ENCODE measurements around the gene NT5DC1.
"Not testable (repeated sequence)": the region's sequence is repeated elsewhere in the genome, so short reads cannot be mapped to it uniquely, and the experiment has no call there.

NT5DC1 gene

DNA sequence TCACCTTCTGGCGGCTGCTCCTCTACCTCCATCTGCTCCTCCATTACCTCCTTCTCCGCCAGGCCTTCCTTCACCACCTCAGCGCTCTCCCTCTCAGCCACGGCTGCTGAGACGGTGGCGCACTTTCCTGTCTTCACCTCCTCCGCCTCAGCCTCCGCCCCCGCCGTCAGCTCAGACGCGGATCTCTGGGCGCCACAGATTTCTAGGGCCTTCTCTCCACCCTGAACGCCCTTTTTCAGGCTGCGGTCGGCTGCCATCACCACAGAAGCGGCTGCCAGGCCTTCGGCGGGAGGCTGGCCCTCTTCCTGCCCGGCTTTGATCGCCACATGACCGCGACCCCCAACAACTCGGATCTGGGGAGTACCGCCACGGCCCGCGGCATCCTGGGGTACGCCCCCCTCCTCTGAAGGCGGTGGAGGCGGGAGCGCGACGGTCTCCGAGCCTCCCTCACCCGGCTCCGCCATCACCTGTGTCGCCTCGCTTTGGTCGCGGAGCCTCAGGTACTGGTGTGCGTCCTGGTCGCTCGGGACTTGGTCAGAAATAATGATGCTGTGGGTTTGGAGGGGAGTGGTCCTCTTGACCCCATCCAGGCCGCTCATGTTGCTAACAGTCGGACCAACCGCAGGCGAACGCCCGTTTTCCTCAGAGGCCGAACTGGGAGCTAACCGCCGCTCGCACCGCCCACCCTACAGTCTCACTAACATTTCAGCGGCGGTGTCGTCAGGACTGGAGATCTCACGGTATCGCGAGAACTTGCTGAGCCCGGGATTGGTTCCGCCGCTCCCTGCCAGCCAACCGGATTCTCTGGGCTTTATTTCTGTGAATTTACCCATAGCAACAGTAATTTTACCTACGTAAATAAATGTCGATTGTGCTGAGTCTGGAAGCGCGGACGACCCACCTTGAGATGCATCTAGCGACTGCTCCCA lies 178.8 kb downstream of the NT5DC1 start, which contains the start of gene TSPYL1:
Gene TSPYL1 (minus strand): TSS at position 699 of the 929 bp plus-strand sequence. CDS start 100 bp downstream, at position 599.
- peak; percentile 97 for DNase-seq (ENCODE audit: low spot score)

DNA sequence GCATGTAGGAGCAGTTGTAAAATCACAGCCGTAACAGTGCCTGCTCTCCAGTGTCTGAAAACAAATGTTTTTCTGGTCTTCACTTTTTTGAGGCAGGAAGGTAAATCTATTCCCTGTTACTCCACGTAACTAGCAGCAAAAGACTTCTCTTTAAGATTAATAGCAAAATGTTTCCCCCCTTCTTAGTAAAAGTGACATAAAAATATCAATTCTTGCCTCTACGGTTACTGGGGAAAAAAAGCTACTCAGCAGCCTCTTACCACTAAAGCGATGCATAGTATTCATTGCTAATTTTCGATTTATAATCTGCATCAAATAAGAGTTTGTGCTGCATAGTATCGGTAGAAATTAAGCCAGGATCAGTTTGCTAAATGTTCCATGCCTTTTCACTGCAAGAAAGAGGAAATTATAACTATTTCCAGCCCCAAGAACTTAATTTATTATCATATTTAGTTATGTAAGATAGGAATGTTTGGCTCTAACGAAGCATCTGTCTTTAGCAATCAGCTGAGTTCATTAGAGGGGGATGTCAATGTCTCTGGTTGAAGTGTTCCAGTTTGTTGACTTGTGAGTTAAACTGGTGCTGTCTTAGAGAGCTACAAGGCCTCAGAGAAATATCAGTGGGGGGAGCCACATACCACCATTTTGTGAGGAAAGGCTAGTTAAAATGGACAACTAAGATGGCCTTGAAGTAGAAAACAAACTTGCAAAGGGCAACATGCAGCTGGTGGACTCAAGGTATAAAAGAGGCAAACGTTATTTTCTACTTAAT lies 179.7 kb downstream of the NT5DC1 start:
- DNase-seq (ENCODE audit: low spot score): no peak

- no peak for DNase-seq (ENCODE audit: low spot score)
These were observed 180.3 kb downstream of the NT5DC1 start for GRCh38 chr6:116280933-116281316.

DNA sequence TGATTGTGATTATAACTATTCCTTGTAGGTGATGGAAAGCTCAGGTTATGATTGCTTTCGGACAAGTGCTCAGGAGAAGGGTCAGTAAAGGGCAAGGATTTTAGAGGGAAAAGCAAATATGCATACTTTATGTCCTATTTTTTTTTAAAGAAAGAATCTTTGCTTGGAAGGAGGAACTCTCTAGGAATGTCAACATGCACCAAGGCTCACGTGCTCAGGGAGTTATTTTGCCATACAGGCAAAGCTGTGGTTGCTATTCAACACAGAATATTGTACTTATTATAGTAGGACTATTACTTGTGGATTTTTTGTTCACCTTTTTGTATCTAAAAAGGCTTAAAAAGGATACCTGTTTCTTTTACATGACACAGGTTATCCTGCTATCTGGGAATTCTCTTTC lies 182.0 kb downstream of the NT5DC1 start:
- DNase-seq (ENCODE audit: low spot score): no peak

DNA sequence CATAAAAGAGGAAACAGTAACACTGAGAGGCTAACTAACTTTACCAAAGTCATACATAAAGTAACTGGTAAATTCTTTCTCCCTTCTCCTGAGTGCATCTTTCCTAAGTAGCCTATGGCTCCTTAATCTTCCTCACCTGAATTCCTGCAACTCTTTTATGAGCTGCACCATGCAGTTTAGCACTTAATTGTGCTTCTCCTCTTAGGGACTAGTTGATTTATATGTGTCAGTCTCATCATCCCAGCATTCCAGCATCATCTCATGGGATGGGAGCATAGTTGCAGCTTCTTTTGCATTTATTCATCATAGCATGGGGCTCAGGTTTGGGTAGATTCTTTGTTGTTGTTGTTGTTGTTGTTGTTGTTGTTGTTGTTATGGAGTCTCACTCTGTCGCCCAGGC lies 182.5 kb downstream of the NT5DC1 start:
- DNase-seq (ENCODE audit: low spot score): no peak

DNA sequence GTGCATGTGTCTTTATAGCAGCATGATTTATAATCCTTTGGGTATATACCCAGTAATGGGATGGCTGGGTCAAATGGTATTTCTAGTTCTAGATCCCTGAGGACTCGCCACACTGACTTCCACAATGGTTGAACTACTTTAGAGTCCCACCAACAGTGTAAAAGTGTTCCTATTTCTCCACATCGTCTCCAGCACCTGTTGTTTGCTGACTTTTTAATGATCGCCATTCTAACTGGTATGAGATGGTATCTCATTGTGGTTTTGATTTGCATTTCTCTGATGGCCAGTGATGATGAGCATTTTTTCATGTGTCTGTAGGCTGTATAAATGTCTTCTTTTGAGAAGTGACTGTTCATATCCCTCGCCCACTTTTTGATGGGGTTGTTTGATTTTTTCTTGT lies 184.3 kb downstream of the NT5DC1 start:
- DNase-seq (ENCODE audit: low spot score): not testable (repeated sequence)

DNA sequence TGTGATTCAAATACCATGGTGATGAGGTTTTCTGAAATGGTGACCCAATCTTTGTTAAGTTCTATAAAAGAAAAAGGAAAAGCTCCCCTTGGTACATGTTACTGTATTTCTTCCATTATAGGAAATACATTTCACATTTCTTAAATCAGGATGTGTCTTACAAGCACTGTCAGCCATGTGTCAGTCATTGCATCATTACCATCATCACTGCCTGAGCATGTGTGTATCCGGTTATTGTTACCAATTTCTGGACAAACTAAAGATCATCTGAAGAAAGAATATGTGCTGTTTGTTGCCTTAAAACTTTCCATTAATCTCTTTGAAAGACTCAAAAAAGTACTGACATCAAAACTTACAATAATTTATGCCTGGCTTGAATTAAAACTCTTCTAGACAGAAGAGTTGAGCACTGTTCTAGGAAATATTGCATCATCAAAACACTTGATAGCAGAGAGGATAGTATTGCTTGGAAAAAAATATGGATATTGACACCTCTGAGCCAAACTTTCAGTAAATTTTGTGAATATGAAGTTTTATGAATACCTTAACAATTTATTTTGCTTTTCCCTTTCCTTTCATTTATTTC lies 186.2 kb downstream of the NT5DC1 start:
- no peak for DNase-seq (ENCODE audit: low spot score)

DNA sequence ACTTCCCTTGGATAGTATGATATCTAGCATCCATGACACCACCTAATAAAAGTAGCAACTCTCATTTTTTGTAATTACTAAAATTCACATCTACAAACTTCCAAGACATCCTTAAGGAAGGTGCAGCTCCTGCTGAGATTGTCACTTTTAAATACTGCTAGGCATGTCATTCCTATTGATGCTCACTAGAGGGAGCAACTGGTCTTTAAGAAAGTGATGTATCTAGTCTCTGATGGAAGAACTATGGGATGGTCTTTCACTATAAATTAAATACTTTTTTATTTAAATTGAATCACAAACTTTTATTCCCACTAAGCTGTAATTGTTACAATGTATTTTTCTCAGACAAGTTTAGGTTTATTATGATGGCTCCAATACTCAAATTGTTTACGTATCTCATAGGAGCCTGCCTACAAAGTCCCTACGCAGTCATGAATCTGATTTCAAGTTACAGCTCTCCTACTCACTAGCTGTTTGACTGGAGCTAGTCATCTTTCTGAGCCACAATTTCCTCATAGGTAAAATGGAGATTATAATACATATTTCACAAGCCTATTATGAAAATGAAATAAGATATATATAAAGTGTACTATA lies 187.1 kb downstream of the NT5DC1 start:
- no peak for DNase-seq (ENCODE audit: low spot score)

- no peak for DNase-seq (ENCODE audit: low spot score)
These were observed 189.2 kb downstream of the NT5DC1 start for GRCh38 chr6:116289876-116290275.

DNA sequence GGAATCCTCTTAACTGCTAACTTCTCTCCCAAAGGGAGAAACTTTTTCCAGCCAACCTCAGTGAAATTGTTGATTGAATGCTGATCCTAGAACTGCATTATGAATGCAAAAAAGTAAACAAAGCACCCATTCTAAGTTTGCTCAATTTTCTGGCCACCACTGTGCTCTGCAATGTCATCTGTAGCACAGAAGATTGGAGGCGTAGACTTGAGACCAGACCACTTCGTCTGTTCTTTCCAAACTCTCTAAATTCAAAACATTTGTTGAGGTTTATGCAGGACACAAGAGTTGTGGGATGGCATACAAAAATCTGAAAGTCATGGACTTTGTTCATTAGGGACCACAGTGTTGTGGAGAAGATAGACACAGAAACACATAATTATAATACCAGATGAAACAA lies 190.1 kb downstream of the NT5DC1 start:
- DNase-seq (ENCODE audit: low spot score): no peak

DNA sequence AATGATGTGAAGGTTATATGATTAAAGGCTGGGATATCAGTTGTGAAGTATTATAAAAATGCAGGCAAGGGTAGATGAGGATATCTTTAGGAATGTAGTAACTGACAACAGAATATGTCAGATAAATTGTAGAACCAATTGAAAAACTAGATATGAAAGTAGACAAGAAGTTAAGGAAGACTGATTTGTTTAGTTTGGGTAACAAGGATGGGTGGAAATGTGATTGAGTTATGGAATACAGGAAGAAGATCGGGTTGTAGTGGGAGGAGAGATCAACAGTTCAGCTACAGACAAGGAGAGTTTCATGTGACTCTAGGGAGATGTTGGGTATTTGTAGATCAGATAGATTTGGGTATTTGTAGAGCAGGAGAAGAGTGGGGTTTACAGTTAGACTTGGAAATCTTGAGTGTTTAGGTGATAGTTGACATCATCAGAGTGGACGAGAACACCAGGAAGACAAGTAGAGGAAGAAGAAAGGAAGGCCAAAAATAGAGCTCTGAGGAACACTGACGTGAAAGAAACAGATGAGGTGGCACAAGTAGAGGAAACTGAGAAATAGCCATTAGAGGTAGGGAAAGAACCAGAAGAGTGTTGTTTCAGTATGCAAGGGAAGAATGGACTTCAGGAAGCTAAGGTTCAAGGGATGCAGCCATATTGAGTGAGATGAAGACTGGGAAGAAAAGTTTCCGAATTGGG lies 191.2 kb downstream of the NT5DC1 start:
- no peak for DNase-seq (ENCODE audit: low spot score)

DNA sequence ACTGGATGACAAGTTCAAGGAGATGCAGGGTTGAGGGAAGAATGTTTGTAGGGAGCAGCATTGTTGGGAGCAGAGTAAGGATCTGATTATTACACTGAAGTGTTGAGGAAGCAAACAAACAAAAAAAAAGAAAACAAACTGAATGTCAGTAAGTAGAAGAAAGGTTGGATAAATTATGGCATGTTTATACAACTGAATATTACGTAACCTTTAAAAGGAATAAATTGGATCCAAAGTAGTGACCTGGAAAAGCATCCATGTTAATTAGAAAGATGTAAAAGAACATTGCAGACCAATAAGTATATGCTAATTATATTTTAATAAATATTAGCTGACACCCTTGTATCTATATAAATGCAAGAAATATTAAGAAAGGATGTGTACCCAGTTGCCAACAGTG lies 191.9 kb downstream of the NT5DC1 start:
- DNase-seq (ENCODE audit: low spot score): no peak

DNA sequence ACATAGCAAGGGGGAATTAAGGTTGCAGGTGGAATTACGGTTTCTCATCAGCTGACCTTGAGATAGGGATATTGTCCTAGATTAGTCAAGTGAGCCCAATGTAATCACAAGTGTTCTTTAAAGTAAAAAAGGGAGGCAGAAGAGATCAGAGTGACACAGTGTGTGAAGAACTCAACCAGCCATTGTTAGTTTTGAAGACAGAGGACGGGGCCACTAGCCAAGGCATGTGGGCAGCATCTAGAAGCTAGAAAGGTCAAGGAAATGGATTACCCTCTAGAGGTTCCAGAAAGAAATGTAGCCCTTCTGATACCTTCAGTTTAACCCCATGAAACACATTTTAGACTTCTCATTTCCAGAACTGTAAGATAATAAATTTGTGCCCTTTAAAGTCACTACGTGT lies 197.6 kb downstream of the NT5DC1 start:
- no peak for DNase-seq (ENCODE audit: low spot score)

- no peak for DNase-seq (ENCODE audit: low spot score)
These were observed 198.3 kb downstream of the NT5DC1 start for GRCh38 chr6:116298973-116299372.

Data from left forelimb (tissue), 1 donor.